Activated naive CD8-positive, alpha-beta T cell treated with anti-CD3 and anti-CD28 coated beads, Interleukin-2, amount 10 ng/mL, durations not matched to agents 7 days and 5 days (primary cell): ENCODE results near the gene SON. TPM values are rescaled to one million over a fixed set of nuclear protein-coding genes. Genes with fewer than 3 reads are reported as not detected.
"Not testable (repeated sequence)": the region's sequence is repeated elsewhere in the genome, so short reads cannot be mapped to it uniquely, and the experiment has no call there.

Experiments used
- ATAC-seq: fragments of 150-1000 bp; cut with Tn5 transposase; one replicate; pipeline ENCODE4 v1.10.0; 2021; ENCODE audit warnings: low read depth, moderate library complexity
- POLR2A ChIA-PET: fragments of 350-600 bp; sonication (Branson Sonifier 250); formaldehyde crosslinking; loops from one replicate; lab custom pipeline; 2021; ENCODE audit warnings: antibody characterized with exemption; lab: Charles Lee
- DNase-seq: peaks from one replicate; pipeline ENCODE4 v3.0.0; 2021
- H3K27ac Mint-ChIP-seq: one replicate; pipeline ENCODE4 v1.8.0; 2022; ENCODE audit warnings: mild to moderate bottlenecking, mixed read lengths
- H3K27me3 Mint-ChIP-seq: one replicate; pipeline ENCODE4 v1.8.0; 2022; ENCODE audit warnings: mild to moderate bottlenecking, moderate library complexity, mixed read lengths
- H3K36me3 Mint-ChIP-seq: one replicate; pipeline ENCODE4 v1.8.0; 2021; ENCODE audit warnings: mild to moderate bottlenecking, mixed read lengths
- H3K4me1 Mint-ChIP-seq: one replicate; pipeline ENCODE4 v1.8.0; 2021; ENCODE audit warnings: mixed read lengths
- H3K4me3 Mint-ChIP-seq: one replicate; pipeline ENCODE4 v1.8.0; 2022; ENCODE audit warnings: mild to moderate bottlenecking, moderate library complexity, mixed read lengths
- H3K9me3 Mint-ChIP-seq: one replicate; pipeline ENCODE4 v1.8.0; 2021; ENCODE audit warnings: mixed read lengths
- total RNA-seq, 2 experiments: library from RNA; stranded (reverse); gene quantifications; one replicate each; pipeline ENCODE4 v1.2.3, GENCODE V29; 2021

The SON gene
- total RNA-seq, 2 experiments from 2014 or later, result 357 to 376 TPM

DNA sequence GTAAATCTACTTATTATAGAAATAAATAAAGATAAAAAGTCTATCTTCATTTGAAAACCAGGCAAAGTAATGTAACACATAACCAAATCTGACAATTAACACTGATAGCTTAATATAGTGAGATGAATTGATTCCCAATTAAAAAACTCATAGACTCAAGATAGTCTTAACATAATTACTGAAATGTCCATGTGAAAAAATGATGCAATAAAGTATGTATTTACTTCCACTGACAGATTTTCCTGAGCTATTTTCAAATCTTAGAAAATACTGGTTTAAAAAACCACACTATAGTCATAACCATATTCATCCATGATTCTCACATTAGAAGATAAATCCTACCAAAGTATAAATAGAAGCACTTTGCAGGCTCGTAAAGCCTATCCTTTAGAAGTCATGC is 55.2 kb downstream of the SON start:
- no peak overlapping the region for H3K4me3 Mint-ChIP-seq
- no peaks in the 10 kb centered on the region for H3K9me3 Mint-ChIP-seq
- ATAC-seq (no peak), DNase-seq (no peak)
- H3K27me3 Mint-ChIP-seq, result no peaks in the 10 kb centered on the region
- no peaks in the 10 kb centered on the region for H3K4me1 Mint-ChIP-seq
- H3K36me3 Mint-ChIP-seq, result peaks cover 11% of the 10 kb centered on the region
- H3K27ac Mint-ChIP-seq, result no peak overlapping the region
- POLR2A ChIA-PET, result no interaction called here

DNA sequence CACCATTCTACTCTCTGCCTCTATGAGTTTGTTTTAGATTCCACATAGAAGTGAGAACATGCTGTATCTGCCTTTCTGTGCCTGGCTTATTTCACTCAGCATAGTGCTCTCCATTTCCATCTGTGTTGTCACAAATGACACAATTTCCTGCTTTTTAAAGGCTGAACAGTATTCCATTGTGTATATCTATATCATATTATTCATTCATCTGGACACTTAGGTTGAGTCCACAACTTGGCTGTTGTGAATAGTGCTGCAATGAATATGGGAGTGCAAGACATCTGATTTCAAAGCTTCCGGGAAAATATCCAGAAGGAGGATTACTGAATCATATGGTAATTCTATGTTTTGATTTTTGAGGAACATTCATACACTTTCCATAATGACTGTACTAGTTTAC is 65.7 kb downstream of the SON start:
- Mint-ChIP-seq H3K9me3 (no peaks in the 10 kb centered on the region), H3K36me3 (peaks cover 2% of the 10 kb centered on the region), H3K27me3 (no peaks in the 10 kb centered on the region), H3K27ac (no peak overlapping the region), H3K4me3 (no peak overlapping the region), H3K4me1 (peaks cover 5% of the 10 kb centered on the region)
- DNase-seq, result no peak
- POLR2A ChIA-PET, result no interaction called here
- ATAC-seq, result no peak

GRCh38 chr21:33611006-33611744 is 68.3 kb downstream of the SON start:
- POLR2A ChIA-PET, result no interaction called here
- DNase-seq (no peak), ATAC-seq (no peak)
- no peak overlapping the region for H3K4me3 Mint-ChIP-seq
- H3K9me3 Mint-ChIP-seq, result no peaks in the 10 kb centered on the region
- H3K36me3 Mint-ChIP-seq, result peaks cover 4% of the 10 kb centered on the region
- no peaks in the 10 kb centered on the region for H3K4me1 Mint-ChIP-seq
- no peak overlapping the region for H3K27ac Mint-ChIP-seq
- H3K27me3 Mint-ChIP-seq, result no peaks in the 10 kb centered on the region

GRCh38 chr21:33617565-33617964 is 74.7 kb downstream of the SON start:
- H3K4me3 Mint-ChIP-seq, H3K27ac Mint-ChIP-seq, H3K9me3 Mint-ChIP-seq, POLR2A ChIA-PET, DNase-seq, H3K27me3 Mint-ChIP-seq, H3K4me1 Mint-ChIP-seq, ATAC-seq: not testable (repeated sequence)
- H3K36me3 Mint-ChIP-seq, result peaks cover 21% of the 10 kb centered on the region

GRCh38 chr21:33618407-33618806 is 75.6 kb downstream of the SON start:
- Mint-ChIP-seq H3K27ac (no peak overlapping the region), H3K4me3 (no peak overlapping the region), H3K27me3 (no peaks in the 10 kb centered on the region), H3K36me3 (peaks cover 20% of the 10 kb centered on the region), H3K9me3 (no peaks in the 10 kb centered on the region), H3K4me1 (no peaks in the 10 kb centered on the region)
- DNase-seq, result no peak
- POLR2A ChIA-PET, result interaction anchor here (0.7 kb wide), 1 partner anchor 284 kb away, joined by 3 read pairs; no protein-coding TSS in a partner anchor
- ATAC-seq, result no peak

DNA sequence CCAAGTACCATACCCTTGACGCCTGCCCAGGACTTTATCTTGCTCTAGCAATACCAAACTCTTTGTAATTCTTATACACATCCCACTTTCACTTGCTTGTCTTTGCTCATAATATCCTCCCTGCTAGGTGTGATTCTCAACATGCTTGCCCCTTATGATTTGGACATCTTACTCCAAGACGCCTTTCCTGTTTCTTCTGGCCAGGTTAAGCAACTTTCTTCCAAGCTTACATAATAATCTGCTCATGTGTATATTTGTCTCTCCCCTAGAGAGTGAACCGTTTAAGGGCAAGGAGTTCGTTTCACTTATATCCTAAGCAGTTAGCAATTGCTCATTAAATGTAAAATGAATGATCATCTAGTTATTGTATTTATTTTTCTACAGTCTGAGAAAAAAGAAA is 76.9 kb downstream of the SON start:
- Mint-ChIP-seq H3K27ac (no peak overlapping the region), H3K4me3 (no peak overlapping the region), H3K4me1 (no peaks in the 10 kb centered on the region), H3K27me3 (no peaks in the 10 kb centered on the region), H3K9me3 (no peaks in the 10 kb centered on the region), H3K36me3 (peaks cover 21% of the 10 kb centered on the region)
- DNase-seq (no peak), ATAC-seq (no peak)
- POLR2A ChIA-PET, result interaction anchor here (1.2 kb wide), 1 partner anchor 31 kb away, joined by 3 read pairs; the partner anchor contains the start of gene DONSON

- POLR2A ChIA-PET, result interaction anchor here (0.5 kb wide), 1 partner anchor 525 kb away, joined by 4 read pairs; no protein-coding TSS in a partner anchor
- no peaks in the 10 kb centered on the region for H3K9me3 Mint-ChIP-seq
- no peak for DNase-seq
Measured at GRCh38 chr21:33622253-33622652, 79.4 kb downstream of the SON start.

DNA sequence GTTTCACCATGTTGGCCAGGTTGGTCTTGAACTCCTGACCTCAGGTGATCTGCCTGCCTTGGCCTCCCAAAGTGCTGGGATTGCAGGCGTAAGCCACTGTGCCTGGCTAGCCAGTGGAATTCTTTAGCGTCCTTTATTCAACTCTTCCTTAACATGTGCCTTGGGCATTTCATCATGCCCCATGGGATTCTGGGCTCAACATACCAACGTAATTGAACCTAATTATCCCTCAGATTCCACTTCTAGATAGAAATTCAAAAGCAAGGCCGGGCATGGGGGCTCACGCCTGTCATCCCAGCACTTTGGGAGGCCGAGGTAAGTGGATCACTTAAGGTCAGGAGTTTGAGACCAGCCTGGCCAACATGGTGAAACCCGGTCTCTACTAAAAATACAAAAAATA is 83.3 kb downstream of the SON start:
- DNase-seq, H3K4me3 Mint-ChIP-seq, H3K9me3 Mint-ChIP-seq, ATAC-seq, H3K27me3 Mint-ChIP-seq, POLR2A ChIA-PET, H3K4me1 Mint-ChIP-seq, H3K27ac Mint-ChIP-seq: not testable (repeated sequence)
- peaks cover 14% of the 10 kb centered on the region for H3K36me3 Mint-ChIP-seq

More at GRCh38 chr21:33622253-33622652, 79.4 kb downstream of the SON start:
- no peaks in the 10 kb centered on the region for H3K27me3 Mint-ChIP-seq
- H3K4me3 Mint-ChIP-seq, result no peak overlapping the region
- peaks cover 20% of the 10 kb centered on the region for H3K36me3 Mint-ChIP-seq
- no peak overlapping the region for H3K27ac Mint-ChIP-seq
- ATAC-seq, result no peak
- no peaks in the 10 kb centered on the region for H3K4me1 Mint-ChIP-seq

Other genes starting within 250 kb of the SON start
- gene IFNAR1, start 218.1 kb upstream of the SON start, total RNA-seq, result 10 to 100 TPM; 35.7 to 36.3 TPM
- 10 to 100 TPM; 17.8 to 18.8 TPM for gene IFNGR2, start 139.6 kb upstream of the SON start, total RNA-seq
- 10 to 100 TPM; 72.6 to 80.3 TPM for gene TMEM50B, start 63.1 kb upstream of the SON start, total RNA-seq
- gene DNAJC28, start 51.3 kb upstream of the SON start, total RNA-seq, result 1 to 10 TPM; 1.2 to 1.5 TPM
- gene GART, start 921 bp upstream of the SON start, total RNA-seq, result 100 to 1,000 TPM; 102 to 117 TPM
- gene DONSON, start 45.6 kb downstream of the SON start, total RNA-seq, result 10 to 100 TPM; 29.0 to 33.6 TPM
- 10 to 100 TPM; 39.2 to 45.7 TPM for gene CRYZL1, start 98.7 kb downstream of the SON start, total RNA-seq
- gene ITSN1, start 99.5 kb downstream of the SON start, total RNA-seq, result 1 to 10 TPM; 2.3 to 4.6 TPM